Naive thymus-derived CD8-positive, alpha-beta T cell (primary cell): Measurements from ENCODE around the gene ISG20L2. TPM values are rescaled to one million over a fixed set of nuclear protein-coding genes. Genes with fewer than 3 reads are reported as not detected.

ENCODE experiments used
- ATAC-seq, 2 donors: fragments of 150-1000 bp; cut with Tn5 transposase in 1 of 2; sonication (Bioruptor Pico), chemical (Tn5 transposase) in 1 of 2; 1 replicate in 1 of 2; 2 replicates in 1 of 2; pipeline ENCODE4 v1.10.0; 2021; ENCODE audit warnings: mild to moderate bottlenecking in 2 of 2, moderate library complexity in 2 of 2
- POLR2A ChIA-PET: fragments of 350-600 bp; sonication (Branson Sonifier 250); formaldehyde crosslinking; loops from one replicate; lab custom pipeline; 2021; ENCODE audit warnings: antibody characterized with exemption; lab: Charles Lee
- DNase-seq, 10 donors: peaks; one replicate each; pipeline versions ENCODE4 v3.0.0 to v3.0.0-alpha.2; 2020 to 2022
- H3K27ac Mint-ChIP-seq, 10 donors: one replicate each; pipeline ENCODE4 v1.8.0; 2020 to 2022; ENCODE audit warnings: mild to moderate bottlenecking in 10 of 10, mixed read lengths in 10 of 10, moderate library complexity in 4 of 10, inconsistent platforms in 1 of 10
- H3K27me3 Mint-ChIP-seq, 5 donors: one replicate each; pipeline ENCODE4 v1.8.0; 2021 to 2022; ENCODE audit warnings: mixed read lengths in 5 of 5
- H3K36me3 Mint-ChIP-seq, 3 donors: one replicate each; pipeline ENCODE4 v1.8.0; 2020 to 2022; ENCODE audit warnings: mixed read lengths in 3 of 3, mild to moderate bottlenecking in 2 of 3, inconsistent platforms in 1 of 3
- H3K4me1 Mint-ChIP-seq, 4 donors: one replicate each; pipeline ENCODE4 v1.8.0; 2021 to 2022; ENCODE audit warnings: mixed read lengths in 4 of 4
- H3K4me3 Mint-ChIP-seq, 10 donors: one replicate each; pipeline ENCODE4 v1.8.0; 2020 to 2022; ENCODE audit warnings: mild to moderate bottlenecking in 10 of 10, mixed read lengths in 10 of 10, moderate library complexity in 6 of 10, inconsistent platforms in 1 of 10
- H3K9me3 Mint-ChIP-seq, 9 donors: one replicate each; pipeline ENCODE4 v1.8.0; 2020 to 2022; ENCODE audit warnings: mixed read lengths in 9 of 9, mild to moderate bottlenecking in 3 of 9, inconsistent platforms in 1 of 9, moderate library complexity in 1 of 9
- polyA plus RNA-seq, 3 donors: library from polyadenylated mRNA; unstranded; fragments of 300-500 nt; fragmentation: Illumina TruSeq; gene quantifications; one replicate each; pipeline ENCODE4 v1.2.3, GENCODE V29; 2021
- total RNA-seq, 8 experiments: library from RNA in 2 of 8; stranded (reverse) in 2 of 8; gene quantifications; one replicate each; pipeline ENCODE4 v1.2.3 and lab custom pipeline; 2021 to 2026

Gene ISG20L2
- total and polyA plus RNA-seq, 5 experiments from 2014 or later = 20.0 to 50.3 (median 23.4) TPM

DNA sequence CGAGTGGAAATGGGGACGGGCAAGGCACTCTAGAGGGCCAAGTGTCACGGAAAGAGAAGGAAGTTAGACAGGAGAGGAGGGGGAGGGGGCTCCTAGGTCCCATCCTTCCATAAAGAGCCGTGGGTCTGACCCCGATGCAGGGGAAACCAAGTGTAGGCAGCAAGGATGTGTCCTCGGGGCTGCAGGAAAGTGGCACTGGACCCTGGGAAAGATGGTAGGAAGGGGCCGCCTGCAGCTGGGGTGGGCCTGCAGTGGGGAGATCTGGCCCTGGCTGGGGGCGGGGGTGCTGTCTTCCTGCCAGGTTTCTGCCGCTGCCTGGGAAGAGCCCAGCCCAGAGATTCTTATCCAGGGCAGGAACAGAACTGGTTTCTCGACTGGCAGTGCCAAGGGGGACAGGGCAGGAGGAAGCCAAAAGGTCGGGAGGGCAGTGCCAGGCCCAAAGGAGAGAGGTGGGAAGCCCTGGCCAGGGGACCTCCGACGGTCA lies 36.1 kb downstream of the ISG20L2 start:
- Mint-ChIP-seq H3K27ac (peak overlapping the region in 2 of 10 donors; percentile 67 to 72), H3K9me3 (no peaks in the 10 kb centered on the region), H3K27me3 (peaks cover 28 to 69% (median 53%) of the 10 kb centered on the region in 5 donors), H3K4me1 (peaks cover 19 to 32% (median 25%) of the 10 kb centered on the region in 4 donors), H3K4me3 (peak overlapping the region in 2 of 10 donors; percentile 7 to 41), H3K36me3 (no peaks in the 10 kb centered on the region)
- no peak for ATAC-seq
- POLR2A ChIA-PET = interaction anchor here (0.7 kb wide), 1 partner anchor 21 kb away, joined by 3 read pairs; no protein-coding TSS in a partner anchor
- peak in 1 of 10 donors; percentile 38 for DNase-seq

GRCh38 chr1:156691665-156692440 lies 36.7 kb downstream of the ISG20L2 start:
- ATAC-seq (no peak), DNase-seq (peak in 1 of 10 donors; percentile 59)
- H3K27me3 Mint-ChIP-seq = peaks cover 28 to 66% (median 46%) of the 10 kb centered on the region in 5 donors
- no peaks in the 10 kb centered on the region for H3K9me3 Mint-ChIP-seq
- peak overlapping the region in 3 of 10 donors; percentile 67 to 74 (median 72) for H3K27ac Mint-ChIP-seq
- H3K4me3 Mint-ChIP-seq = peak overlapping the region in 2 of 10 donors; percentile 7 to 41
- H3K36me3 Mint-ChIP-seq = no peaks in the 10 kb centered on the region
- POLR2A ChIA-PET = interaction anchor here (0.7 kb wide), 1 partner anchor 22 kb away, joined by 3 read pairs; no protein-coding TSS in a partner anchor
- H3K4me1 Mint-ChIP-seq = peaks cover 19 to 32% (median 25%) of the 10 kb centered on the region in 4 donors

- POLR2A ChIA-PET = interaction anchor here (0.8 to 2.9 kb wide), 3 partner anchors 14 to 37 kb away, joined by 3 to 22 read pairs (median 12); partner anchors contain the start of genes CRABP2, ISG20L2 and METTL25B
- H3K27me3 Mint-ChIP-seq = peaks cover 24 to 62% (median 42%) of the 10 kb centered on the region in 5 donors
- no peak for ATAC-seq
Measured at GRCh38 chr1:156691191-156691590, 37.4 kb downstream of the ISG20L2 start.

GRCh38 chr1:156690675-156691036 lies 37.9 kb downstream of the ISG20L2 start:
- DNase-seq = no peak
- peaks cover 24 to 63% (median 42%) of the 10 kb centered on the region in 5 donors for H3K27me3 Mint-ChIP-seq
- H3K27ac Mint-ChIP-seq = peak overlapping the region in 2 of 10 donors; percentile 33 to 42
- peaks cover 18 to 32% (median 25%) of the 10 kb centered on the region in 4 donors for H3K4me1 Mint-ChIP-seq
- H3K36me3 Mint-ChIP-seq = no peaks in the 10 kb centered on the region
- H3K4me3 Mint-ChIP-seq = no peak overlapping the region
- no peaks in the 10 kb centered on the region for H3K9me3 Mint-ChIP-seq
- no peak for ATAC-seq
- POLR2A ChIA-PET = interaction anchor here (0.8 to 2.9 kb wide), 3 partner anchors 15 to 37 kb away, joined by 3 to 22 read pairs (median 12); partner anchors contain the start of genes CRABP2, ISG20L2 and METTL25B

More at GRCh38 chr1:156691191-156691590, 37.4 kb downstream of the ISG20L2 start:
- Mint-ChIP-seq H3K4me1 (peaks cover 18 to 32% (median 25%) of the 10 kb centered on the region in 4 donors), H3K36me3 (no peaks in the 10 kb centered on the region), H3K9me3 (no peaks in the 10 kb centered on the region), H3K4me3 (no peak overlapping the region), H3K27ac (no peak overlapping the region)
- no peak for DNase-seq

DNA sequence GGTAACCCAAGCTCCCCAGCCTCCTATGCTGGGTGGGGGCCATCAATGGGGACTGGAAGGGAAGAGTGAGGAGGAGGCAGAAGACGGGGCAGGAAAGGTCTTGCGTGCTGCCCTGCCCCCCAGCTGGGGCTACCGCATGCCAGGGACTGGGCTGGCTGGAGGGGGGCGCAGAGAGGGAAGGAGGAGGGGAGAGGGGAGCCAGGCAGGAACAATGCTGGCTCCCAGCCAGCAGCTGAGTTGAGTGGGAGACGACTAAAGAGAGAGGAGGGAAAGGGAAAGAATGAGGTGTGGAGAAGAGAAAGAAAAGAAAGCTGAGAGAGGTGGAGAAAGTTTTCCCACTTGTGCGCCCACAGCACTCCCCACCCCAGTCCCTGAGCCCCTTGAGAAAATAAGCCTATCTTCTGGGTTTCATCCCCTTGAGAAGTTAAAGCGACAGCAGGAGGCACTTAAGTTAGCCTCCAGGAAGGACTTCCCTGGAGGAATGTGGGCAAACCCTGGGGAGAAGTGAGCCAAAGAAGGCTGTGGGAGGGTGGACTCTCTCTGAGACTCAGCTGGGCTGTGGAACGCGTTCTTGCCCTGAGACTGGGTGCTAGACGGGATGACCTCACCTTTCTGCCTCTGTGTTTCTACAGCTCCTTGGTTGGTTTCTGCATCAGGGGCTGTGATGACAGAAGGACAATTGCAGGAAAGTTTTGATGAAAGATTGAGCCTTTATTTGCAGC lies 38.5 kb downstream of the ISG20L2 start:
- no peaks in the 10 kb centered on the region for H3K9me3 Mint-ChIP-seq
- ATAC-seq (no peak), DNase-seq (no peak)
- peak overlapping the region in 2 of 10 donors; percentile 13 to 87 for H3K4me3 Mint-ChIP-seq
- H3K27ac Mint-ChIP-seq = peak overlapping the region in 2 of 10 donors; percentile 71 to 83
- H3K36me3 Mint-ChIP-seq = no peaks in the 10 kb centered on the region
- H3K4me1 Mint-ChIP-seq = peaks cover 18 to 32% (median 25%) of the 10 kb centered on the region in 4 donors
- POLR2A ChIA-PET = interaction anchor here (0.7 to 2.9 kb wide), 7 partner anchors 15 to 233 kb away, joined by 3 to 22 read pairs (median 5); partner anchors contain the start of genes CRABP2, ISG20L2, METTL25B and PRCC
- peaks cover 24 to 65% (median 42%) of the 10 kb centered on the region in 5 donors for H3K27me3 Mint-ChIP-seq

DNA sequence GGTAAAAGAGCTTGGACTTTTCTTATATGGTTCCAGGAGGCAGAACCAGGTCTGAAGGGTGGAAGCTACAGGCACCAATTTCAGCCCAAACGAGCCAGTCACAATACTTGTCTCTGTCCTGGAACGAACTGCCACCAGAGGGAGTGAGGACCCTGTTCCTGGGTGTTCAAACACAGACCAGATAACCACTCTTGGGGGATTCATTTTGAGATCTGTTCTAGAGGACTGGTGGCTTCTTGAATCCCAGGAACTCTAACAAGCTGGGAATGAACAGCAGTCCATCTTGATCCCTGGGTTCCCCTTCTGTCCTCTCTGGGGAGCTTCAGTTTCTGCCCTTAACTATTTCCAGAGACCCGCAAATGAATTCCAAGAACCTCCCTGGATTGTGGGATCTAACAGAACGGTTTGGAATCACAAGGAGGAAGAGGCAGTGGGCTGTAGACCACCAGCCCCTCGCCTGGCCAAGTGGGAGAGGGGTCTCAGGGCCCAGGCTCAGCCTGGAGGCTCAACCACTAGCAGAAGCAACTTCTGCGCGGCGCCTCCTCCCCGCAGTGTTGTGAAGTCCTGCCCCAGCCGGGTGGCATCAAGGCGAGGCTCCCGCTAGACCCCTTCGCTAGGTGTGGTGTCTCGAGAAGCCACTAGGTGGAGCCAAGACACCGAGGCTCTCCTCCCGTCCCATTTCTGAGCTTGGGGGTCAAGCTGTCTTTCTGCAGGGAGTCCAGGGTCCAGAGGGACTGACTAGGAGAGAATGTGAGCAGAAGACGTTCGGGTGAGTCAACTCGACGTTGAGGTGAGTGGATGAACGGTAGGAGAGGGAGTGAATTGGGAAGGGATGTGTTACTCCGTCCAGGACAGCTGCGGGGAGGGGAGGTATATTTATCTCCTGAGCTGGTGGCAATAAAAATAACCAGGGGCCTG lies 39.3 kb downstream of the ISG20L2 start:
- Mint-ChIP-seq H3K27me3 (peaks cover 21 to 59% (median 37%) of the 10 kb centered on the region in 5 donors), H3K27ac (peak overlapping the region in 5 of 10 donors; percentile 71 to 87 (median 82)), H3K4me1 (peaks cover 18 to 36% (median 29%) of the 10 kb centered on the region in 4 donors), H3K9me3 (no peaks in the 10 kb centered on the region), H3K36me3 (no peaks in the 10 kb centered on the region), H3K4me3 (peak overlapping the region in 9 of 10 donors; percentile 13 to 87 (median 59))
- DNase-seq (peak; percentile 63 to 89 (median 76)), ATAC-seq (peak; percentile 97)
- POLR2A ChIA-PET = interaction anchor here (0.7 to 2.9 kb wide), 6 partner anchors 17 to 232 kb away, joined by 3 to 22 read pairs (median 8); partner anchors contain the start of genes CRABP2, ISG20L2, METTL25B and PRCC

GRCh38 chr1:156684227-156684782 lies 44.3 kb downstream of the ISG20L2 start:
- DNase-seq (peak in 2 of 10 donors; percentile 31 to 41), ATAC-seq (peak; percentile 53 to 79)
- Mint-ChIP-seq H3K9me3 (no peaks in the 10 kb centered on the region), H3K4me1 (peaks cover 2 to 21% (median 19%) of the 10 kb centered on the region in 4 donors), H3K4me3 (no peak overlapping the region), H3K27me3 (peaks cover 14 to 38% (median 31%) of the 10 kb centered on the region in 5 donors), H3K36me3 (no peaks in the 10 kb centered on the region), H3K27ac (peak overlapping the region in 1 of 10 donors; percentile 37)
- POLR2A ChIA-PET = interaction anchor here (1.6 kb wide), 1 partner anchor 44 kb away, joined by 5 read pairs; the partner anchor contains the start of genes ISG20L2 and METTL25B

DNA sequence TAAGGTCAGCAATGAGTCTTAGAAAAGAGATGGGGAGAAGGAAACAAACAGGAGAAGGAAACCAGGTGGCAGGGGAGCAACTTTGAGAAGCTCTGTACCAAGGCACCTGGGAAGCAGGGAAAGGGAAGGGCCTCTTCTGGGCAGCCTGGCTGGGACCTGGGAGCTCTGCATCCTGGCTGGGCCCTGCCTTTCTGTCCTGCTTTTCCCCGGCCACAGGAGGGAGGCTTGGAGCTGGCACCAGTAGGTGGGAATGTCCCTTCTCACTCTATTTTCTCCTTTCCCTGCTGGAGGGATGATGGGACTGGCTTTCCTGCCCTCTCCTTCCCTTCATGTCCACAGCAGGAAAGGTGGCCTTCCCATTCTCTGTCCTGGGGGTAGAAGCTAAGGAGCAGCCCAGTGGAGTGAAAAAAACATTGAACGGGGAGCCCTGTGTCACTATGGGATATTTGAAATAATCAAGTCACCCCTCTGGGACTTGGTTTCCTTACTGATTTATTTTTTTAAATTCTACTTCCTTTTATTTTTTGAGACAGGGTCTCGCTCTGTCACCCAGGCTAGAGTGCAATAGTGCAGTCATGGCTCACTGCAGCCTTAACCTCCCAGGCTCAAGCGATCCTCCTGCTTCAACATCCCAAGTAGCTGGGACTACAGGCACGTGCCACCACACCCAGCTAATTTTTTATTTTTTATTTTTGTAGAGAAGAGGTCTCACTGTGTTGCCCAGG lies 46.2 kb downstream of the ISG20L2 start:
- peaks cover 9 to 32% (median 27%) of the 10 kb centered on the region in 4 donors for H3K4me1 Mint-ChIP-seq
- H3K9me3 Mint-ChIP-seq = no peaks in the 10 kb centered on the region
- POLR2A ChIA-PET = interaction anchor here (1.1 kb wide), 1 partner anchor 46 kb away, joined by 3 read pairs; the partner anchor contains the start of gene METTL25B
- no peak for ATAC-seq
- no peaks in the 10 kb centered on the region for H3K36me3 Mint-ChIP-seq
- DNase-seq = no peak
- no peak overlapping the region for H3K4me3 Mint-ChIP-seq
- H3K27ac Mint-ChIP-seq = no peak overlapping the region
- H3K27me3 Mint-ChIP-seq = peaks cover 27 to 48% (median 41%) of the 10 kb centered on the region in 5 donors

DNA sequence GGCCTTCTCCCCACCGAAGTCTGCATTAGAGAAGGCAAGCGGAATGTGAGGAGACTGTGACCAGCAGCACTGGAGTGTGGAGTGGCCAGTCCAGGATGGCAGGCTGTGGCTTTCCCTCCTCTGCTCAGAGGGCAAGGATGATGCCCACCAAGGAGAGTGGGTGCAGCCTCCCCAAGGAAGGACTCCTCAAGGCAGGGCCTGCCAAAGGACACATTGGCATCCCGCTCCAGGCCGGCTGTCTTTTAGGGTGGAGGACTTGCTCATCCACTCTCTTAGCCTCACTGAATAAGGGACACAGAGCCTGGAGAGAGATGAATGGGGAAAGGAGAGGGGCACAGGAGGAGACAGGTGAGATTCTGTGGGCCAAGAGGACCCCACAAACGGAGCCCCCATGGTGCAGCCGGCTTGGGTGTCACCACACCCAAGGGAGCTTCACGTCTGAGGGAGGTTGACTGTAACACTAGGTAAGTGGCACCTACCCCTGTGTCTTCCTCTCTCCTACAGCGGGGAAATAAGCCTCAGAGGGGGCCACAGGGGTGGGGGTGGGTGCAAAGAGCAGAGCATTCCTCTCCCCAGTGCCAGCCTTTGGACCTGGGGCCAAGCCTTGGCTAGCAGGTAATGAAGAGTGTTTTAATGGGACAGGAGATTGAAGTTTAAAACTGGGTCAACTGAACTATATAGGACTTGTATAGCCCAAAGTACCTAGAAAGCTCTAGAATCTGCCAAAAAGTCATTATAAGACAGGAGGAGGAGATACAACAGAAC lies 47.2 kb downstream of the ISG20L2 start:
- Mint-ChIP-seq H3K36me3 (no peaks in the 10 kb centered on the region), H3K9me3 (no peaks in the 10 kb centered on the region), H3K27ac (peak overlapping the region in 1 of 10 donors; percentile 11), H3K27me3 (peaks cover 27 to 51% (median 43%) of the 10 kb centered on the region in 5 donors), H3K4me3 (no peak overlapping the region), H3K4me1 (peaks cover 12 to 37% (median 28%) of the 10 kb centered on the region in 4 donors)
- ATAC-seq = no peak
- POLR2A ChIA-PET = interaction anchor here (0.6 kb wide), 1 partner anchor 301 kb away, joined by 4 read pairs; no protein-coding TSS in a partner anchor
- no peak for DNase-seq

GRCh38 chr1:156680056-156680455 lies 48.5 kb downstream of the ISG20L2 start:
- no peak overlapping the region for H3K27ac Mint-ChIP-seq
- peaks cover 27 to 59% (median 46%) of the 10 kb centered on the region in 5 donors for H3K27me3 Mint-ChIP-seq
- no peaks in the 10 kb centered on the region for H3K9me3 Mint-ChIP-seq
- H3K4me3 Mint-ChIP-seq = no peak overlapping the region
- ATAC-seq (no peak), DNase-seq (no peak)
- H3K4me1 Mint-ChIP-seq = peaks cover 12 to 37% (median 28%) of the 10 kb centered on the region in 4 donors
- POLR2A ChIA-PET = interaction anchor here (0.6 kb wide), 1 partner anchor 23 kb away, joined by 5 read pairs; no protein-coding TSS in a partner anchor
- H3K36me3 Mint-ChIP-seq = no peaks in the 10 kb centered on the region
